DOHH2 (cell line): ENCODE results near the gene TRHDE.

Experiments used
- H3F3A ChIP-seq: fragments of 200-600 bp; sonication (generic), shearing (Covaris generic); 2 replicates; pipeline ENCODE4 v1.6.0; 2016; ENCODE audit warnings: antibody characterized with exemption, mild to moderate bottlenecking; ENCODE audit not compliant: control insufficient read depth, insufficient read depth
- H3K27ac ChIP-seq: fragments of 200-600 bp; sonication (generic); 2 replicates; pipeline ENCODE4 v1.5.1; 2014; ENCODE audit warnings: low read depth, mild to moderate bottlenecking, low read length, moderate library complexity
- H3K27me3 ChIP-seq: fragments of 200-600 bp; sonication (generic); 2 replicates; pipeline ENCODE4 v1.6.1; 2014; ENCODE audit warnings: mild to moderate bottlenecking, low read length, mixed read lengths; ENCODE audit not compliant: control insufficient read depth
- H3K36me3 ChIP-seq: fragments of 200-600 bp; sonication (generic); 2 replicates; pipeline ENCODE4 v1.6.1; 2014; ENCODE audit warnings: mild to moderate bottlenecking, low read length, moderate library complexity, mixed read lengths; ENCODE audit not compliant: control insufficient read depth
- H3K4me1 ChIP-seq: fragments of 200-600 bp; sonication (generic); 2 replicates; pipeline ENCODE4 v1.6.1; 2014; ENCODE audit warnings: mild to moderate bottlenecking, low read length, mixed read lengths; ENCODE audit not compliant: control insufficient read depth
- H3K4me2 ChIP-seq: fragments of 200-600 bp; sonication (generic); 2 replicates; pipeline ENCODE4 v1.6.0; 2014; ENCODE audit warnings: mild to moderate bottlenecking, low read length, moderate library complexity
- H3K4me3 ChIP-seq: fragments of 200-600 bp; sonication (generic); 2 replicates; pipeline ENCODE4 v1.5.1; 2014; ENCODE audit warnings: mild to moderate bottlenecking, low read length, mixed read lengths
- H3K79me2 ChIP-seq: fragments of 200-600 bp; sonication (generic); 2 replicates; pipeline ENCODE4 v1.6.1; 2014; ENCODE audit warnings: mild to moderate bottlenecking, low read length, mixed read lengths; ENCODE audit not compliant: control insufficient read depth
- H3K9me2 ChIP-seq: fragments of 200-600 bp; sonication (generic); replicated peaks from 2 replicates; pipeline ENCODE4 v1.6.1; 2014; ENCODE audit warnings: mild to moderate bottlenecking, low read length, mixed read lengths; ENCODE audit not compliant: control insufficient read depth
- H3K9me3 ChIP-seq: fragments of 200-600 bp; sonication (generic); 2 replicates; pipeline ENCODE4 v1.6.1; 2014; ENCODE audit warnings: antibody characterized with exemption, low read length, mixed read lengths; ENCODE audit not compliant: control insufficient read depth, insufficient read depth
- H4K20me1 ChIP-seq: fragments of 200-600 bp; sonication (generic); 2 replicates; pipeline ENCODE4 v1.6.0; 2014; ENCODE audit warnings: low read depth, mild to moderate bottlenecking, antibody characterized with exemption, low read length, moderate library complexity; ENCODE audit not compliant: control insufficient read depth, insufficient read depth
- CTCF ChIP-seq: fragments of 200-600 bp; sonication (generic); IDR thresholded peaks from one replicate; pipeline ENCODE4 v1.5.1; 2014; ENCODE audit warnings: antibody characterized with exemption, mild to moderate bottlenecking, low read depth, low read length; ENCODE audit not compliant: poor library complexity, severe bottlenecking
- EZH2phosphoT487 ChIP-seq: fragments of 200-600 bp; sonication (generic); IDR thresholded peaks from 2 replicates; pipeline ENCODE4 v1.6.1; 2017; ENCODE audit warnings: borderline replicate concordance, mild to moderate bottlenecking, antibody characterized with exemption, low read length, moderate library complexity, mixed read lengths

The TRHDE gene

GRCh38 chr12:72499244-72499643, 227.1 kb downstream of the TRHDE start:
- Histone ChIP-seq H3K79me2 (no peaks in the 10 kb centered on the region), H3F3A (no peaks in the 10 kb centered on the region), H3K4me2 (no peak overlapping the region)

DNA sequence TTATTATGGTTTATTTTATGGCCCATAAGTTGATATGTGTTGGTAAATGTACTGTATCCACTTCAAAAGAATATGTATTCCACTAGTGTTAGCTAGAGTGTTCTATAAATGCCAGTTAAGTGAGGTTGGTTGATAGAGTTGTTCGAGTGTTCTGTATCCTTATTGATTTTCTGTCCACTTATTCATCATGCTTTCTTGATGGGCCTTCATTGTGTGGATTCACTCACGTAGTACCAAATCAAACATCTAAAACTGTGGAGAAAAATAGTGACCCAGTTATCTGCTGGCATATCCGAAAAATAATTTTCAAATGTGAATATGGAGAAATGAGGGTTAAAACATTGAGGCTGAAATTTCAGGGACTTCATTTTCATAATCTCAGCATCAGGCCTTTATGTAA, 230.4 kb downstream of the TRHDE start:
- H3K27me3 ChIP-seq: no peaks in the 10 kb centered on the region
- no peaks in the 10 kb centered on the region for H3K79me2 ChIP-seq
- H3K36me3 ChIP-seq: no peaks in the 10 kb centered on the region
- H3K9me2 ChIP-seq: no peaks in the 10 kb centered on the region
- no peaks in the 10 kb centered on the region for H3K4me1 ChIP-seq
- TF ChIP-seq EZH2phosphoT487: no peak
- TF ChIP-seq CTCF: no peak
- no peaks in the 10 kb centered on the region for H3K9me3 ChIP-seq
- no peak overlapping the region for H3K27ac ChIP-seq
- H4K20me1 ChIP-seq: no peaks in the 10 kb centered on the region
- no peaks in the 10 kb centered on the region for H3F3A ChIP-seq
- H3K4me2 ChIP-seq: no peak overlapping the region
- H3K4me3 ChIP-seq: no peak overlapping the region

More at GRCh38 chr12:72499244-72499643, 227.1 kb downstream of the TRHDE start:
- no peaks in the 10 kb centered on the region for H3K9me3 ChIP-seq
- H3K27me3 ChIP-seq: no peaks in the 10 kb centered on the region
- no peaks in the 10 kb centered on the region for H4K20me1 ChIP-seq
- no peaks in the 10 kb centered on the region for H3K4me1 ChIP-seq
- no peak overlapping the region for H3K4me3 ChIP-seq
- no peak overlapping the region for H3K27ac ChIP-seq
- no peaks in the 10 kb centered on the region for H3K36me3 ChIP-seq
- no peak for TF ChIP-seq CTCF
- no peak for TF ChIP-seq EZH2phosphoT487
- H3K9me2 ChIP-seq: no peaks in the 10 kb centered on the region

DNA sequence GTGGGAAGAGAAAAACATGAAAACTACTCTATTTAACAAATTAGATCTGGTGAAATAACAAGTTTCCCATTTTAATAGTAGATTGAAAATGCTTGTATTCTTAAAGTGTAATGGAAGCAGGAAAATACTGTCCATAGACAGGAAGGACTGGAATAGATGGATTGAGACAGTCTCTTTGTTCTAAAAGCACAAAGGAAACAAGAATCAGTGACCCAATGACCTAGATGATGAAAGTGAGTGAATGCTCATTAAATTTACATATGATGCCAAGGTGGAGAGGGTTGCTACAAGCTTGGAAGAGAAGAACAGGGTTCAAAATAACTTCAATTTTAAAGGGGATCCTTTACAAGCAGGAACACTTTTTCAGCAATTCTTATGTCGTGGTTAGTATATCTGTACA, 233.1 kb downstream of the TRHDE start:
- no peak overlapping the region for H3K4me2 ChIP-seq
- H3K9me2 ChIP-seq: no peaks in the 10 kb centered on the region
- H3K27ac ChIP-seq: no peak overlapping the region
- no peaks in the 10 kb centered on the region for H3K9me3 ChIP-seq
- no peaks in the 10 kb centered on the region for H4K20me1 ChIP-seq
- no peaks in the 10 kb centered on the region for H3K27me3 ChIP-seq
- H3K79me2 ChIP-seq: no peaks in the 10 kb centered on the region
- H3F3A ChIP-seq: no peaks in the 10 kb centered on the region
- H3K4me3 ChIP-seq: no peak overlapping the region
- H3K4me1 ChIP-seq: no peaks in the 10 kb centered on the region
- no peak for TF ChIP-seq EZH2phosphoT487
- H3K36me3 ChIP-seq: no peaks in the 10 kb centered on the region

DNA sequence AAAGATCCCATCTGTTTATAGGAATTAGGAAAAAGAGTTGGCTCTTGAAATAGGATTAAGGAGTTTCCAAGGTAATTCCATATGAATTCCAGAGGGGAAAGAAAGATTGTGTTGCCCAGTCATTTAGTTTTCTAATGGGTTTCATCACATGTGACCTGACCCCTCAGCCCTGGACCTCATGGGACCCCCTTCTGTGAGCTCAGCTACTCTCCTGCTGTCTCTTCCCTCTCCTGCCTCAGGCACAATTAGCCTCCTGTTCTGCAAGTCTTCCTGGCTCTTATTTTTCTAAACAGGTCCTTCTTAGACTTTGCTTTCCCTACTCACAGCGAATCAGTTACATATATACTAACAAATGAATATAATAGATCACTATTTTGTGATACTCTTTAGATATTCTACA, 237.7 kb downstream of the TRHDE start:
- Histone ChIP-seq H3K79me2 (no peaks in the 10 kb centered on the region), H3K4me3 (no peak overlapping the region), H4K20me1 (no peaks in the 10 kb centered on the region), H3K9me3 (no peaks in the 10 kb centered on the region), H3K36me3 (no peaks in the 10 kb centered on the region), H3K4me2 (no peak overlapping the region), H3K9me2 (no peaks in the 10 kb centered on the region), H3F3A (no peaks in the 10 kb centered on the region), H3K27me3 (no peaks in the 10 kb centered on the region), H3K4me1 (no peaks in the 10 kb centered on the region), H3K27ac (no peak overlapping the region)
- TF ChIP-seq EZH2phosphoT487 (no peak), CTCF (no peak)
